Heart right ventricle (tissue), 16 donors: ENCODE results near the gene SCD5. TPM values are rescaled to one million over a fixed set of nuclear protein-coding genes. Genes with fewer than 3 reads are reported as not detected.

Source experiments
- ATAC-seq, 8 donors: fragments of 200-7000 bp; cut with Tn5 transposase; one replicate each; pipeline ENCODE4 v1.9.1; 2020; ENCODE audit warnings: mild to moderate bottlenecking in 8 of 8, moderate library complexity in 8 of 8, moderate number of reproducible peaks in 1 of 8
- DNase-seq, 2 donors: peaks; one replicate each; pipeline ENCODE4 v3.0.0-alpha.2; 2020
- H3K27ac ChIP-seq, 10 donors: fragments of 200-600 bp; sonication (generic) in 2 of 10; one replicate each; pipeline versions ENCODE4 v1.5.0 to v1.8.0; 2020 to 2022; ENCODE audit warnings: mild to moderate bottlenecking in 3 of 10
- H3K27me3 ChIP-seq, 7 donors: fragments of 200-600 bp; one replicate each; pipeline ENCODE4 v1.8.0; 2021 to 2022; ENCODE audit warnings: mild to moderate bottlenecking in 2 of 7
- H3K36me3 ChIP-seq, 9 donors: fragments of 200-600 bp; sonication (generic) in 1 of 9; one replicate each; pipeline versions ENCODE4 v1.5.0 to v1.8.0; 2020 to 2022; ENCODE audit warnings: mild to moderate bottlenecking in 2 of 9
- H3K4me1 ChIP-seq, 9 donors: fragments of 200-600 bp; sonication (generic) in 1 of 9; one replicate each; pipeline versions ENCODE4 v1.5.0 to v1.8.0; 2020 to 2022; ENCODE audit warnings: mild to moderate bottlenecking in 4 of 9
- H3K4me3 ChIP-seq, 10 donors: fragments of 200-600 bp; sonication (generic) in 2 of 10; one replicate each; pipeline versions ENCODE4 v1.5.0 to v1.8.0; 2020 to 2022; ENCODE audit warnings: mild to moderate bottlenecking in 7 of 10, moderate library complexity in 2 of 10
- H3K9me3 ChIP-seq, 11 donors: fragments of 200-600 bp in 10 of 11; sonication (generic) in 2 of 11; one replicate each; pipeline versions ENCODE4 v1.5.0 to v1.8.0; 2013 to 2022; ENCODE audit warnings: mild to moderate bottlenecking in 2 of 11, control low read depth in 1 of 11, moderate library complexity in 1 of 11
- WGBS, 2 donors: extraction: QIAGEN DNeasy Blood & Tissue Kit; methylation state at CpG; one replicate each; pipeline ENCODE4 v1.1.7; 2013; ENCODE audit warnings: inconsistent platforms in 1 of 2; 5-methylcytosine and 5-hydroxymethylcytosine counted together
- intact Hi-C, 10 donors: fragments of 100-400 bp; cut with DNase I; formaldehyde crosslinking; loops; one replicate each; pipeline versions ENCODE4 v1.11.1 to v1.14.2; 2022
- polyA plus RNA-seq, 2 donors: library from polyadenylated mRNA; stranded (reverse); fragments of 200-250 nt; gene quantifications; one replicate each; pipeline ENCODE4 v1.2.3, GENCODE V29; 2013
- total RNA-seq, 10 donors: library from RNA; stranded (reverse); fragmentation: NEBNext Ultra II Directional in 3 of 10; extraction: Animal tissue kit (Norgen Biotek cat#: 25700) in 3 of 10; gene quantifications; one replicate each; pipeline versions ENCODE4 v1.2.1 to v1.2.4, GENCODE V29; 2021 to 2023
- TF ChIP-seq, protein P1 (sequence below), 9 donors: fragments of 200-600 bp; sonication (generic) in 2 of 9; IDR thresholded peaks; one replicate each; pipeline versions ENCODE4 v1.5.0 to v1.8.0; 2021 to 2022; ENCODE audit warnings: antibody characterized with exemption in 9 of 9, mild to moderate bottlenecking in 5 of 9, moderate library complexity in 1 of 9
- donor health status: Arrhythmogenic right ventricular cardiomyopathy.
- donor health status: ischemic (EF 13 %, LVEDD 7.1; RV severe dilation, severe dysfunction).
- donor health status: healthy with polysubstance abuse.
- donor health status: DM: no; HTN: yes; CAD: no.
- donor health status: DM: no; HTN: no; CAD: no.
- donor health status: ischemic (EF 25% LVEDD 6.9; RV normal size, moderate dysfunction).
- donor health status: ischemic (EF 25% LVEDD 5.7; RV mildly dilated, moderate dysfunction).
- donor health status: healthy.
- donor health status: DM: yes; HTN: yes; CAD: no.
- donor health status: Ischemic cardiomyopathy.
- donor health status: ischemic (EF 35%, LVEDD 5.7; RV mildly dilated, moderate dysfunction).
- donor health status: nonischemic (EF 11% LVEDD 7.7; RV severe dilation, severe dysfunction).
- donor health status: DM: yes; HTN: yes; CAD: no.
- donor health status: PGD.
- donor health status: ischemic (EF 29% LVEDD 5.4; RV normal size, mild dysfunction).
- donor health status: nonischemic (EF 23%, LVEDD 6.1; RV moderate dilation, normal function).

SCD5 gene
- total and polyA plus RNA-seq, 12 donors, result 1.7 to 6.7 (median 3.1) TPM

DNA sequence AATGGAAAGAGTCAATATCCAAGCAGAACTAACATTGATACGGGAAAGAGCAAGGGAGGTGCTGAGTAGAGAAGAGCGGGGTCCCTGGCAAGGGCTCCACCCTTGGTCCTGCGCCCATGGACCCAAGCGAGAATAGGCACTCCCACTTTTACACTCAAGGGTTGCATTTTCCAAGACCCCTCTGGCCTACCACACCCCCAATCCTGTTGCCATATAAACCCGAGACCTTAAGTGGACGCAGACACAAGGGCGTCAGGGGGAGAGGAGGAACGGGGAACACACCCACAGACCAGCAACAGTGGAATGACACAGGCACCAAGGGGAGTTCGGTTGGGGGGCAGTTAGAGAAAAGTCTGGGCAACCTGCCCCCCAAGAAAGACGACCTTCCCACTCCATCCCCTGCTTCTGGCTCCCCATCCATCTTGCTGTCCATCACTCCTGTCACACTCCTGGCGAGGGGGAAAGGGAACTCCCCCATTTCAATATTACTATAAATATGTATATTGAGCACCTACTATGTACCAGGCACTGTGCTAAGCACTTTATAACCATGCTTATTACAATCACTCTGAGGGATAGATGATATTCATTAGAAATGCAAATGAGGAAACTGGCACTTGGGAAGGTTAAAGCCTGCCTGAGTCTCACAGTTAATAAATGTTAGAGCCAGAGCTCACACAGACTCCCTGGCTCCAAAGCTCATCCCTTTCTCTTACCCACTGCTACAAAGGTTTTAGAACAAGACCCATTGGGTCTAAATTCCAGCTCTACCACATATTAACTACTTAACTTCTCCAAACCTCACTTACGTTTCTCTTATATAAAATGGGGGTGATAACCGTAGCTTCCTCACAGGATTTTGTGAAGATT lies 51.7 kb downstream of the SCD5 start:
- Histone ChIP-seq H3K36me3 (no peaks in the 10 kb centered on the region), H3K27me3 (peaks cover 0 to 7% (median 0%) of the 10 kb centered on the region in 7 donors), H3K9me3 (no peaks in the 10 kb centered on the region), H3K4me1 (peaks cover 0 to 3% (median 0%) of the 10 kb centered on the region in 9 donors), H3K4me3 (no peak overlapping the region), H3K27ac (no peak overlapping the region)
- intact Hi-C loops, result no loop called here
- WGBS, 2 donors, result 80 to 91% methylated on average over 12 to 13 of the region's 13 CpGs
- TF ChIP-seq, protein P1, sequence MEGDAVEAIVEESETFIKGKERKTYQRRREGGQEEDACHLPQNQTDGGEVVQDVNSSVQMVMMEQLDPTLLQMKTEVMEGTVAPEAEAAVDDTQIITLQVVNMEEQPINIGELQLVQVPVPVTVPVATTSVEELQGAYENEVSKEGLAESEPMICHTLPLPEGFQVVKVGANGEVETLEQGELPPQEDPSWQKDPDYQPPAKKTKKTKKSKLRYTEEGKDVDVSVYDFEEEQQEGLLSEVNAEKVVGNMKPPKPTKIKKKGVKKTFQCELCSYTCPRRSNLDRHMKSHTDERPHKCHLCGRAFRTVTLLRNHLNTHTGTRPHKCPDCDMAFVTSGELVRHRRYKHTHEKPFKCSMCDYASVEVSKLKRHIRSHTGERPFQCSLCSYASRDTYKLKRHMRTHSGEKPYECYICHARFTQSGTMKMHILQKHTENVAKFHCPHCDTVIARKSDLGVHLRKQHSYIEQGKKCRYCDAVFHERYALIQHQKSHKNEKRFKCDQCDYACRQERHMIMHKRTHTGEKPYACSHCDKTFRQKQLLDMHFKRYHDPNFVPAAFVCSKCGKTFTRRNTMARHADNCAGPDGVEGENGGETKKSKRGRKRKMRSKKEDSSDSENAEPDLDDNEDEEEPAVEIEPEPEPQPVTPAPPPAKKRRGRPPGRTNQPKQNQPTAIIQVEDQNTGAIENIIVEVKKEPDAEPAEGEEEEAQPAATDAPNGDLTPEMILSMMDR (IDR thresholded peaks at IDR 0.05), result no peak
- DNase-seq (no peak), ATAC-seq (no peak)

DNA sequence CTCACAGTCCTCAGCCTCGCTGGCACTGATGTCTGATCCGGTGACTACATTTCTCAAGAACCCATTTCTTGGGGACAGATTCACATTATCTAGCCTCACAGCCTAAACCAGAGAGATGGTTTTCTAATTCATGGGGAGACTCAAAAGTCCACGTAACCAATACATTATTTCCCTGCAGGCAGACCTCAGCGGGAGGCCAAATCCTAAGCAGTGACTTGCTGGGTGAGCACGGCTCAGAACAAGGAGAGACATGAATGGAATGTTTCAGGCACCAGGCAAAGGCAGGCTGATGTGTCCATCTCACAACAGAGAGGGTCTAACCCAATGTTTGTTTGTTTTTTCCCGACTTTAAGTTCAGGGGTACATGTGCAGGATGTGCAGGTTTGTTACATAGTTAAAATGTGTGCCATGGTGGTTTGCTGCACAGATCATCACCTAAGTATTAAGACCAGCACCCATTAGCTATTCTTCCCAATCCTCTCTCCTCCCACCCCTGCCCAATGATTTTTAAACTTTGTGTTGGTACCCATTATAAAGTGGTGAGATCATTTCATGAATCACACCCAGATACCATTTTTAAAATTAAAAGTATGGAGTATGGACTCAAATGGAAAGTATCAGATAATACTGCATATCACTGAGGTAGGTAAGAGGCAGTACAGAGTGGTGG lies 53.3 kb downstream of the SCD5 start:
- WGBS, 2 donors, result 75 to 76% methylated on average over 6 of the region's 6 CpGs
- Histone ChIP-seq H3K9me3 (no peaks in the 10 kb centered on the region), H3K27ac (no peak overlapping the region), H3K36me3 (no peaks in the 10 kb centered on the region), H3K4me1 (peaks cover 0 to 3% (median 0%) of the 10 kb centered on the region in 9 donors), H3K27me3 (peaks cover 0 to 7% (median 0%) of the 10 kb centered on the region in 7 donors), H3K4me3 (no peak overlapping the region)
- no peak for DNase-seq
- TF ChIP-seq, protein P1 (IDR thresholded peaks at IDR 0.05), result no peak
- intact Hi-C loops, result no loop called here
- no peak for ATAC-seq

DNA sequence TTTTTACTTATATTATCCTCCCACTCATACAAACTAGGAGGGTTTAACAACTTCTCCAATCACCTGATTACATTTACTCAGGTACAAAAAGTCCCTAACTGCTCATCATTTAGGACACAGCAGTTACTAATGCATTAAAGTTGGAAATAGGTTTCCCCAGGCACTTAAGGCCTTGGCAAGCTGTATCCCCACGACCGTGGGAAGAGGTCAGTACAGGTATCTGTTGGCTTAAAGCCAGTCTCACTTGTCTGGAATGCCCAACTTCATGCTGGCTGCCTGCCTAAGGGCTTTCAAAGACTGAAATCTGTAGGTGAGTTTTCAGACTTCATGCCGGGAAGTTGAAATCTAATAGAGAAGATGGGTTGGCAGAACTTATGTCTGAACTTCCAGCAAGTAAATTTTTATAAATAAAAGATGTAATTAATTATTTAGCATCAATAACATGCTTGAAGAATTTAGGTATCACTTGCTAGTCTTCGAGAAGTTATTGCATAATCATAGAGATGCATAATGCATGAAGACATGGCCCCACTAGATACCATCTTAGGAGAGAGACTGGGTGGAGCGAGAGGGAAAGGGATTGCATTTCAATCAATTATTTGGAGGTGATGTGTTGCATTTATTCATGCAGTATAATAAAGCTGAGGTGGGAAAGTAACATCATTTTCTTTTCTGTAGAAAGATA lies 54.2 kb downstream of the SCD5 start:
- WGBS, 2 donors, result 59 to 60% methylated on average over 5 of the region's 5 CpGs
- TF ChIP-seq, protein P1 (IDR thresholded peaks at IDR 0.05), result no peak

DNA sequence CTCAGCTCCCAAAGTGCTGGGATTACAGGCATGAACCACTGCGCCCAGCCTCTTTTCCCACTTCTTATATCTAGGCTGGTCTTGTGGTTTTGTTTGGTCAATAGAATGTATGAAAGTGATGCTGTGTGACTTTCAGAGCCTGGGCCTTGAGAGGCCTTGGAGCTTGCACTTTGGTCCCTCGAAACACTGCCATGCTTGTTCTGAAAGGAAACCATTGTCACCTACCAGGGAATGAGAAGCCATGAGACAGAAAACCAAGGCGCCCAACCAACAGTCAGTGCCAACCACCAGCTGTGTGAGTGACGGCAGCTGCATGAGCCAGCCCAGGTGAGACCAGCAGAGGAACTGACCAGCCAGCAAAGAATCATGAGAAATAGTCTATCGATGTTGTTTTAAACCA lies 57.4 kb downstream of the SCD5 start:
- 87 to 95% methylated on average over 5 of the region's 5 CpGs for WGBS, 2 donors
- no peaks in the 10 kb centered on the region for H3K4me1 ChIP-seq
- intact Hi-C loops, result loop anchor here in 2 of 10 donors (5.0 kb wide), 2 partner anchors 274 to 279 kb away; no protein-coding TSS in a partner anchor

More for the DNA sequence above, 54.2 kb downstream of the SCD5 start:
- H3K9me3 ChIP-seq, result no peaks in the 10 kb centered on the region
- H3K36me3 ChIP-seq, result no peaks in the 10 kb centered on the region
- H3K4me1 ChIP-seq, result peaks cover 0 to 3% (median 0%) of the 10 kb centered on the region in 9 donors
- ATAC-seq (no peak), DNase-seq (no peak)
- intact Hi-C loops, result loop anchor here in 2 of 10 donors (5.0 kb wide), 2 partner anchors 277 to 282 kb away; no protein-coding TSS in a partner anchor
- peaks cover 0 to 7% (median 0%) of the 10 kb centered on the region in 7 donors for H3K27me3 ChIP-seq
- no peak overlapping the region for H3K27ac ChIP-seq
- no peak overlapping the region for H3K4me3 ChIP-seq

More for the DNA sequence above, 57.4 kb downstream of the SCD5 start:
- no peak for DNase-seq
- Histone ChIP-seq H3K36me3 (no peaks in the 10 kb centered on the region), H3K4me3 (no peak overlapping the region), H3K27ac (no peak overlapping the region), H3K27me3 (peaks cover 0 to 7% (median 0%) of the 10 kb centered on the region in 7 donors), H3K9me3 (no peaks in the 10 kb centered on the region)
- TF ChIP-seq, protein P1 (IDR thresholded peaks at IDR 0.05), result no peak
- no peak for ATAC-seq
